HepG2 (cell line): ENCODE data around the gene RREB1. TPM values are rescaled to one million over a fixed set of nuclear protein-coding genes. Genes with fewer than 3 reads are reported as not detected.

Source experiments
- CENPX ChIP-seq: sonication (generic); formaldehyde crosslinking; IDR thresholded peaks from 2 replicates; pipeline ENCODE4 v1.9.0; 2021; ENCODE audit warnings: mild to moderate bottlenecking, missing genetic modification reagents, moderate library complexity
- DDIT3 ChIP-seq: sonication (generic); formaldehyde crosslinking; IDR thresholded peaks from 2 replicates; pipeline ENCODE4 v1.4.0; 2020; ENCODE audit warnings: mild to moderate bottlenecking, missing genetic modification reagents
- FOSL2 ChIP-seq: sonication (generic); formaldehyde crosslinking; IDR thresholded peaks from 2 replicates; pipeline ENCODE4 v1.4.0; 2020; ENCODE audit warnings: missing genetic modification reagents
- IKZF1 ChIP-seq: fragments of 450-650 bp; IDR thresholded peaks from 2 replicates; pipeline ENCODE4 v1.7.1; 2016
- MIER2 ChIP-seq: IDR thresholded peaks from 2 replicates; pipeline ENCODE4 v1.6.1; 2016; ENCODE audit warnings: missing biosample characterization, missing genetic modification reagents
- PAX8 ChIP-seq: sonication (generic); formaldehyde crosslinking; IDR thresholded peaks from 2 replicates; pipeline ENCODE4 v1.8.0; 2022; ENCODE audit warnings: mild to moderate bottlenecking, missing genetic modification reagents, borderline replicate concordance
- RORA ChIP-seq: sonication (generic); formaldehyde crosslinking; IDR thresholded peaks from 2 replicates; pipeline ENCODE4 v1.5.0; 2020; ENCODE audit warnings: mild to moderate bottlenecking, missing genetic modification reagents, moderate library complexity
- ZNF780A ChIP-seq: sonication (generic); formaldehyde crosslinking; IDR thresholded peaks from 2 replicates; pipeline ENCODE4 v1.8.0; 2022; ENCODE audit warnings: mild to moderate bottlenecking, missing genetic modification reagents, moderate library complexity
- ZNF782 ChIP-seq: sonication (generic); formaldehyde crosslinking; IDR thresholded peaks from 2 replicates; pipeline ENCODE4 v1.4.0; 2020; ENCODE audit warnings: missing genetic modification reagents, mild to moderate bottlenecking, borderline replicate concordance
- polyA plus RNA-seq, 8 experiments: library from polyadenylated mRNA; depleted of rRNA in 3 of 8; stranded (reverse) in 7 of 8; unstranded in 1 of 8; fragments of >200 nt; fragmentation: Illumina TruSeq in 4 of 8; extraction: Trizol in 4 of 8; gene quantifications; 2 replicates each; pipeline versions ENCODE4 v1.2.1 to v1.2.3, GENCODE V29; 2011 to 2016; ENCODE audit warnings: low read depth in 4 of 8, missing spikeins in 1 of 8, mixed read lengths in 1 of 8; ENCODE audit not compliant: insufficient read depth in 1 of 8
- total RNA-seq, 5 experiments: library from RNA; depleted of rRNA; stranded (reverse); fragments of >200 nt; fragmentation: Illumina TruSeq; extraction: Trizol; gene quantifications; 2 replicates each; pipeline ENCODE4 v1.2.3, GENCODE V29; 2016; ENCODE audit warnings: low read depth in 1 of 5
- TF ChIP-seq, protein P1 (sequence below): sonication (generic); formaldehyde crosslinking; IDR thresholded peaks from 2 replicates; pipeline ENCODE4 v1.4.0; 2020; ENCODE audit warnings: missing genetic modification reagents
- TF ChIP-seq, protein P2 (sequence below): IDR thresholded peaks from 2 replicates; pipeline ENCODE4 v1.6.1; 2016; ENCODE audit warnings: missing compliant biosample characterization, missing genetic modification reagents, borderline replicate concordance

The RREB1 gene
- total and polyA plus RNA-seq, 2 of the 13 experiments (the other 11 are each of a cell fraction or from before 2014, with no cell fraction given) = 6.1 to 23.2 TPM

- TF ChIP-seq, protein P1, sequence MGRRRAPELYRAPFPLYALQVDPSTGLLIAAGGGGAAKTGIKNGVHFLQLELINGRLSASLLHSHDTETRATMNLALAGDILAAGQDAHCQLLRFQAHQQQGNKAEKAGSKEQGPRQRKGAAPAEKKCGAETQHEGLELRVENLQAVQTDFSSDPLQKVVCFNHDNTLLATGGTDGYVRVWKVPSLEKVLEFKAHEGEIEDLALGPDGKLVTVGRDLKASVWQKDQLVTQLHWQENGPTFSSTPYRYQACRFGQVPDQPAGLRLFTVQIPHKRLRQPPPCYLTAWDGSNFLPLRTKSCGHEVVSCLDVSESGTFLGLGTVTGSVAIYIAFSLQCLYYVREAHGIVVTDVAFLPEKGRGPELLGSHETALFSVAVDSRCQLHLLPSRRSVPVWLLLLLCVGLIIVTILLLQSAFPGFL (CRISPR knock-in tag) = no peak
- no peak for TF ChIP-seq MIER2
- TF ChIP-seq IKZF1 = no peak
- no peak for TF ChIP-seq DDIT3 (CRISPR knock-in tag)
- TF ChIP-seq PAX8 (CRISPR knock-in tag) = no peak
- TF ChIP-seq FOSL2 = no peak
- no peak for TF ChIP-seq CENPX (CRISPR knock-in tag)
- TF ChIP-seq, protein P2, sequence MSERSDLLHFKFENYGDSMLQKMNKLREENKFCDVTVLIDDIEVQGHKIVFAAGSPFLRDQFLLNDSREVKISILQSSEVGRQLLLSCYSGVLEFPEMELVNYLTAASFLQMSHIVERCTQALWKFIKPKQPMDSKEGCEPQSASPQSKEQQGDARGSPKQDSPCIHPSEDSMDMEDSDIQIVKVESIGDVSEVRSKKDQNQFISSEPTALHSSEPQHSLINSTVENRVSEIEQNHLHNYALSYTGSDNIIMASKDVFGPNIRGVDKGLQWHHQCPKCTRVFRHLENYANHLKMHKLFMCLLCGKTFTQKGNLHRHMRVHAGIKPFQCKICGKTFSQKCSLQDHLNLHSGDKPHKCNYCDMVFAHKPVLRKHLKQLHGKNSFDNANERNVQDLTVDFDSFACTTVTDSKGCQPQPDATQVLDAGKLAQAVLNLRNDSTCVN (CRISPR knock-in tag) = no peak
- no peak for TF ChIP-seq ZNF782 (CRISPR knock-in tag)
- no peak for TF ChIP-seq RORA (CRISPR knock-in tag)
- TF ChIP-seq ZNF780A (CRISPR knock-in tag) = no peak
- TF ChIP-seq, all 625 proteins: peak for 96
Measured at GRCh38 chr6:7139835-7140470, 32.2 kb downstream of the RREB1 start (continued).
